ENCODE data around the gene PPARA.

Gene PPARA

GRCh38 chr22:46286941-46287872, 136.9 kb downstream of the PPARA start:
- in situ Hi-C loops (cut with HindIII; ENCODE audit: low sequenced_read_pairs): no loop called here

GRCh38 chr22:46287873-46288751, 137.8 kb downstream of the PPARA start:
- in situ Hi-C loops (cut with HindIII; ENCODE audit: low sequenced_read_pairs): no loop called here

- in situ Hi-C loops (cut with HindIII; ENCODE audit: low sequenced_read_pairs): no loop called here
These were observed 138.5 kb downstream of the PPARA start for GRCh38 chr22:46288846-46289243.

GRCh38 chr22:46289244-46289891, 139.0 kb downstream of the PPARA start:
- in situ Hi-C loops (cut with HindIII; ENCODE audit: low sequenced_read_pairs): no loop called here

GRCh38 chr22:46290121-46290842, 140.0 kb downstream of the PPARA start:
- in situ Hi-C loops (cut with HindIII; ENCODE audit: low sequenced_read_pairs): no loop called here

- in situ Hi-C loops (cut with HindIII; ENCODE audit: low sequenced_read_pairs): no loop called here
These were observed 140.8 kb downstream of the PPARA start for GRCh38 chr22:46290843-46291785.

- in situ Hi-C loops (cut with HindIII; ENCODE audit: low sequenced_read_pairs): no loop called here
These were observed 141.8 kb downstream of the PPARA start for GRCh38 chr22:46292173-46292572.

GRCh38 chr22:46292732-46293131, 142.4 kb downstream of the PPARA start:
- in situ Hi-C loops (cut with HindIII; ENCODE audit: low sequenced_read_pairs): no loop called here

Data from DLD1 (cell line).